Heart right ventricle (tissue), 12 donors: ENCODE data around the gene SLITRK3. TPM values are rescaled to one million over a fixed set of nuclear protein-coding genes. Genes with fewer than 3 reads are reported as not detected.

ENCODE experiments used
- polyA plus RNA-seq, 2 donors: library from polyadenylated mRNA; stranded (reverse); fragments of 200-250 nt; gene quantifications; one replicate each; pipeline ENCODE4 v1.2.3, GENCODE V29; 2013
- total RNA-seq, 10 donors: library from RNA; stranded (reverse); fragmentation: NEBNext Ultra II Directional in 3 of 10; extraction: Animal tissue kit (Norgen Biotek cat#: 25700) in 3 of 10; gene quantifications; one replicate each; pipeline versions ENCODE4 v1.2.1 to v1.2.4, GENCODE V29; 2021 to 2023
- donor health status: ischemic (EF 13 %, LVEDD 7.1; RV severe dilation, severe dysfunction).
- donor health status: healthy with polysubstance abuse.
- donor health status: DM: no; HTN: yes; CAD: no.
- donor health status: DM: no; HTN: no; CAD: no.
- donor health status: ischemic (EF 25% LVEDD 6.9; RV normal size, moderate dysfunction).
- donor health status: ischemic (EF 25% LVEDD 5.7; RV mildly dilated, moderate dysfunction).
- donor health status: healthy.
- donor health status: nonischemic (EF 11% LVEDD 7.7; RV severe dilation, severe dysfunction).
- donor health status: DM: yes; HTN: yes; CAD: no.
- donor health status: PGD.
- donor health status: ischemic (EF 29% LVEDD 5.4; RV normal size, mild dysfunction).
- donor health status: nonischemic (EF 23%, LVEDD 6.1; RV moderate dilation, normal function).

The SLITRK3 gene
- total and polyA plus RNA-seq, 12 donors = not detected

Other genes starting within 250 kb of the SLITRK3 start
- gene SI, start 117.9 kb downstream of the SLITRK3 start, total RNA-seq = not detected
- gene SI, start 117.9 kb downstream of the SLITRK3 start, polyA plus RNA-seq = not detected